Activated CD4-positive, alpha-beta T cell treated with anti-CD3 and anti-CD28 coated beads for 48 hours (primary cell): ENCODE data around the gene PBX4.

Experiments used
- DNase-seq: peaks from one replicate; pipeline ENCODE4 v3.0.0-alpha.2; 2020

PBX4 gene

GRCh38 chr19:19587771-19588170 is 30.7 kb downstream of the PBX4 start:
- no peak for DNase-seq

GRCh38 chr19:19584356-19584755 is 34.1 kb downstream of the PBX4 start:
- DNase-seq, result no peak

- no peak for DNase-seq
These were observed 36.0 kb downstream of the PBX4 start for GRCh38 chr19:19582471-19582870.

- DNase-seq, result no peak
These were observed 37.1 kb downstream of the PBX4 start for GRCh38 chr19:19581391-19581790.

- no peak for DNase-seq
These were observed 38.1 kb downstream of the PBX4 start for GRCh38 chr19:19580418-19580817.

- DNase-seq, result no peak
These were observed 38.7 kb downstream of the PBX4 start for GRCh38 chr19:19579533-19580361.

GRCh38 chr19:19578252-19578651 is 40.2 kb downstream of the PBX4 start:
- no peak for DNase-seq

- DNase-seq, result no peak
These were observed 43.1 kb downstream of the PBX4 start for GRCh38 chr19:19575411-19575810.

- DNase-seq, result no peak
These were observed 47.3 kb downstream of the PBX4 start for GRCh38 chr19:19571071-19571786.

- DNase-seq, result no peak
These were observed 47.9 kb downstream of the PBX4 start for GRCh38 chr19:19570571-19570970.

GRCh38 chr19:19568802-19569756 is 49.4 kb downstream of the PBX4 start:
- DNase-seq, result peak; percentile 24

- DNase-seq, result no peak
These were observed 51.1 kb downstream of the PBX4 start for GRCh38 chr19:19567391-19567790.

GRCh38 chr19:19566306-19566705 is 52.2 kb downstream of the PBX4 start:
- no peak for DNase-seq

- DNase-seq, result no peak
These were observed 55.1 kb downstream of the PBX4 start for GRCh38 chr19:19563348-19563848.

- peak; percentile 41 for DNase-seq
These were observed 55.7 kb downstream of the PBX4 start for GRCh38 chr19:19562665-19563347.

- no peak for DNase-seq
These were observed 56.4 kb downstream of the PBX4 start for GRCh38 chr19:19561946-19562664.

- DNase-seq, result no peak
These were observed 58.6 kb downstream of the PBX4 start for GRCh38 chr19:19559931-19560330.

GRCh38 chr19:19558636-19559035 is 59.9 kb downstream of the PBX4 start:
- DNase-seq, result no peak

GRCh38 chr19:19558055-19558454 is 60.4 kb downstream of the PBX4 start:
- DNase-seq, result no peak

GRCh38 chr19:19554074-19555023 is 64.1 kb downstream of the PBX4 start:
- DNase-seq, result peak; percentile 79
